C4-2B (cell line): ENCODE results near the gene TXNDC17.
"Not testable (repeated sequence)": the region's sequence is repeated elsewhere in the genome, so short reads cannot be mapped to it uniquely, and the experiment has no call there.

Experiments used
- ZFX ChIP-seq: fragments of 450-650 bp; IDR thresholded peaks from 2 replicates; pipeline ENCODE4 v1.6.1; 2017
- TF ChIP-seq, protein P1 (sequence below): fragments of 450-650 bp; conservative IDR thresholded peaks from 2 replicates; pipeline ENCODE4 v1.5.1; 2017; ENCODE audit warnings: mild to moderate bottlenecking

DNA sequence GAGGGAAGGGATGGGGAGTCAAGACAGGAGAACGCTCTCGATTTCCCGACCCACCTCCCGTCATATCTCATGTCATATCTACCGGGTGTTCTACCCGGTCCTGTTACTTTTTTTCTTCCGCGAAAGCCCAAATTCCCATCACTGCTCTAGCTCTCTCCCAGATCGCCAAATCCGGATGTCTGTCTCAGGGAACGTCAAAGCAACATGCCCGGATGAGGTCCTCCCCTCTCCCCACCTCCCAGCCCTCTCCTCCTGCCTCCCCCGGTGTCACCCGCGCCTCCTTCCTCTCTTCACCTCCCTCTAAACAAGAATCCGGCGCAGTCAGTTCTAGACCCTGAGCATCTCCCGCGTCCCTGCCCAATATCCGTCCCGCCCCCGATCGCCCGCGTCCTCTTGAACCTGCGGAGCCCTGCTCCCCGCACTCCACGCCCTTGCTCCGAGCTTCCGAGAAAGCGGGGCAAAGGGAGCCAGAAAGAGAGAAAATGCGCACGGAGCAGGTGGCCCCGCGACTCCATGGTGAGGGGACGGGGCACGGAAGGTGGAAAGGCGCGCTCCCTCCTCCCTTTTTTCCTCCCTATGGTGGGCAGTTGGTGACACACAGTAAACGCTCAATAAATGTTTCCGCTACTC lies 15.0 kb downstream of the TXNDC17 start:
- TF ChIP-seq, protein P1, sequence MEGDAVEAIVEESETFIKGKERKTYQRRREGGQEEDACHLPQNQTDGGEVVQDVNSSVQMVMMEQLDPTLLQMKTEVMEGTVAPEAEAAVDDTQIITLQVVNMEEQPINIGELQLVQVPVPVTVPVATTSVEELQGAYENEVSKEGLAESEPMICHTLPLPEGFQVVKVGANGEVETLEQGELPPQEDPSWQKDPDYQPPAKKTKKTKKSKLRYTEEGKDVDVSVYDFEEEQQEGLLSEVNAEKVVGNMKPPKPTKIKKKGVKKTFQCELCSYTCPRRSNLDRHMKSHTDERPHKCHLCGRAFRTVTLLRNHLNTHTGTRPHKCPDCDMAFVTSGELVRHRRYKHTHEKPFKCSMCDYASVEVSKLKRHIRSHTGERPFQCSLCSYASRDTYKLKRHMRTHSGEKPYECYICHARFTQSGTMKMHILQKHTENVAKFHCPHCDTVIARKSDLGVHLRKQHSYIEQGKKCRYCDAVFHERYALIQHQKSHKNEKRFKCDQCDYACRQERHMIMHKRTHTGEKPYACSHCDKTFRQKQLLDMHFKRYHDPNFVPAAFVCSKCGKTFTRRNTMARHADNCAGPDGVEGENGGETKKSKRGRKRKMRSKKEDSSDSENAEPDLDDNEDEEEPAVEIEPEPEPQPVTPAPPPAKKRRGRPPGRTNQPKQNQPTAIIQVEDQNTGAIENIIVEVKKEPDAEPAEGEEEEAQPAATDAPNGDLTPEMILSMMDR = not testable (repeated sequence)
- TF ChIP-seq ZFX = not testable (repeated sequence)
